Testis (tissue), 2 donors: ENCODE data around the gene GRM4.

Experiments
- CTCF ChIP-seq, 3 experiments: fragments of 450-650 bp in 2 of 3; fragments of 200-600 bp in 1 of 3; sonication (generic) in 1 of 3; IDR thresholded peaks; one replicate each; pipeline ENCODE4 v1.5.1; 2016 to 2019; ENCODE audit warnings: antibody characterized with exemption in 3 of 3, mild to moderate bottlenecking in 2 of 3, moderate library complexity in 1 of 3
- POLR2A ChIP-seq: fragments of 450-650 bp; IDR thresholded peaks from one replicate; pipeline ENCODE4 v1.6.1; 2017; ENCODE audit warnings: antibody characterized with exemption, mild to moderate bottlenecking, moderate library complexity

DNA sequence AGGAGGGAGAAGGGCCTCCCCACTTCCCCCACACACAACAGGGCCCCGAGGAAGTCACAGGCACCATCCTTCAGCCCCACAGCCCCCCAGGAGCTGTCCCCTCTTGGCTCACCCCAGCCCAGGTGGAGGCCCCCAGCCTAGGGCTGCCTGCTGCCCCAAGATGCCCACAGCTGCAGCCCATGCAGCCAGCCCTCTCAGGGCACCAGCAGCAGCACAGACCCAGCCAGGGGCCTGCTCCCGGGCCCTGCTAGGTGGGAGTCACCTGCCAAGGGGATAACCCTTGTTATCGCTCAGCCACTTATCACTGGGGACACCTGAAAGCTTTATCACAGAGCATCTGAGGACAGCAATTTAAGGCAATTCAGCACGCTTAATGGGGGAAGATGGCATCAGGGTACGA is 55.0 kb downstream of the GRM4 start:
- TF ChIP-seq CTCF (IDR thresholded peaks at IDR 0.05) (no peak), POLR2A (no peak)
